GM18502 (cell line): ENCODE measurements around the gene ABI3BP.

Experiments
- ATAC-seq: cut with Tn5 transposase; IDR thresholded peaks from one replicate; pipeline ENCODE4 v1.9.1; 2021; ENCODE audit warnings: mild to moderate bottlenecking; ENCODE audit not compliant: unreplicated experiment, poor library complexity

ABI3BP gene

GRCh38 chr3:100856821-100857220 is 136.4 kb downstream of the ABI3BP start:
- no peak for ATAC-seq

GRCh38 chr3:100852840-100853239 is 140.4 kb downstream of the ABI3BP start:
- no peak for ATAC-seq

GRCh38 chr3:100850701-100851100 is 142.5 kb downstream of the ABI3BP start:
- no peak for ATAC-seq

- ATAC-seq, result no peak
Observed at GRCh38 chr3:100850156-100850555, 143.1 kb downstream of the ABI3BP start.

- ATAC-seq, result no peak
Observed at GRCh38 chr3:100844063-100844936, 148.9 kb downstream of the ABI3BP start.

- ATAC-seq, result no peak
Observed at GRCh38 chr3:100838157-100838556, 155.1 kb downstream of the ABI3BP start.

- ATAC-seq, result no peak
Observed at GRCh38 chr3:100836661-100837060, 156.6 kb downstream of the ABI3BP start.

GRCh38 chr3:100834332-100834731 is 158.9 kb downstream of the ABI3BP start:
- no peak for ATAC-seq

GRCh38 chr3:100833483-100833882 is 159.7 kb downstream of the ABI3BP start:
- ATAC-seq, result no peak

GRCh38 chr3:100831629-100832028 is 161.6 kb downstream of the ABI3BP start:
- no peak for ATAC-seq

GRCh38 chr3:100830931-100831330 is 162.3 kb downstream of the ABI3BP start:
- ATAC-seq, result no peak

GRCh38 chr3:100825574-100825973 is 167.6 kb downstream of the ABI3BP start:
- no peak for ATAC-seq

- no peak for ATAC-seq
Observed at GRCh38 chr3:100815583-100815982, 177.6 kb downstream of the ABI3BP start.

- no peak for ATAC-seq
Observed at GRCh38 chr3:100813828-100814227, 179.4 kb downstream of the ABI3BP start.

- ATAC-seq, result peak; percentile 43
Observed at GRCh38 chr3:100811779-100812507, 181.3 kb downstream of the ABI3BP start.

- ATAC-seq, result no peak
Observed at GRCh38 chr3:100810671-100811070, 182.6 kb downstream of the ABI3BP start.

GRCh38 chr3:100804631-100805030 is 188.6 kb downstream of the ABI3BP start:
- no peak for ATAC-seq

- no peak for ATAC-seq
Observed at GRCh38 chr3:100803711-100804110, 189.5 kb downstream of the ABI3BP start.

GRCh38 chr3:100802126-100802525 is 191.1 kb downstream of the ABI3BP start:
- ATAC-seq, result no peak

- no peak for ATAC-seq
Observed at GRCh38 chr3:100798012-100798411, 195.2 kb downstream of the ABI3BP start.

GRCh38 chr3:100796556-100796955 is 196.7 kb downstream of the ABI3BP start:
- no peak for ATAC-seq
